Right ventricle myocardium superior (tissue), 1 donor: ENCODE measurements around the gene IL16. TPM values are rescaled to one million over a fixed set of nuclear protein-coding genes. Genes with fewer than 3 reads are reported as not detected.

Experiments
- ATAC-seq: fragments of 200-7000 bp; cut with Tn5 transposase; one replicate; pipeline ENCODE4 v1.9.1; 2020; ENCODE audit warnings: mild to moderate bottlenecking; ENCODE audit not compliant: poor library complexity
- DNase-seq: peaks from one replicate; pipeline ENCODE4 v3.0.0-alpha.2; 2020
- intact Hi-C: fragments of 100-400 bp; cut with DNase I; formaldehyde crosslinking; loops from one replicate; pipeline ENCODE4 v1.11.2; 2022
- total RNA-seq: library from RNA; stranded (reverse); fragmentation: NEBNext Ultra II Directional; extraction: Animal tissue kit (Norgen Biotek cat#: 25700); gene quantifications from one replicate; pipeline ENCODE4 v1.2.1, GENCODE V29; 2021
- donor health status: DM: no; HTN: yes; CAD: no; lungs with severe emphysema.

IL16 gene
- total RNA-seq, 1 donor from 2014 or later, result 2.7 TPM

GRCh38 chr15:81297147-81297572 lies 100.5 kb downstream of the IL16 start:
- ATAC-seq, result no peak
- DNase-seq, result no peak
- intact Hi-C loops, result no loop called here

DNA sequence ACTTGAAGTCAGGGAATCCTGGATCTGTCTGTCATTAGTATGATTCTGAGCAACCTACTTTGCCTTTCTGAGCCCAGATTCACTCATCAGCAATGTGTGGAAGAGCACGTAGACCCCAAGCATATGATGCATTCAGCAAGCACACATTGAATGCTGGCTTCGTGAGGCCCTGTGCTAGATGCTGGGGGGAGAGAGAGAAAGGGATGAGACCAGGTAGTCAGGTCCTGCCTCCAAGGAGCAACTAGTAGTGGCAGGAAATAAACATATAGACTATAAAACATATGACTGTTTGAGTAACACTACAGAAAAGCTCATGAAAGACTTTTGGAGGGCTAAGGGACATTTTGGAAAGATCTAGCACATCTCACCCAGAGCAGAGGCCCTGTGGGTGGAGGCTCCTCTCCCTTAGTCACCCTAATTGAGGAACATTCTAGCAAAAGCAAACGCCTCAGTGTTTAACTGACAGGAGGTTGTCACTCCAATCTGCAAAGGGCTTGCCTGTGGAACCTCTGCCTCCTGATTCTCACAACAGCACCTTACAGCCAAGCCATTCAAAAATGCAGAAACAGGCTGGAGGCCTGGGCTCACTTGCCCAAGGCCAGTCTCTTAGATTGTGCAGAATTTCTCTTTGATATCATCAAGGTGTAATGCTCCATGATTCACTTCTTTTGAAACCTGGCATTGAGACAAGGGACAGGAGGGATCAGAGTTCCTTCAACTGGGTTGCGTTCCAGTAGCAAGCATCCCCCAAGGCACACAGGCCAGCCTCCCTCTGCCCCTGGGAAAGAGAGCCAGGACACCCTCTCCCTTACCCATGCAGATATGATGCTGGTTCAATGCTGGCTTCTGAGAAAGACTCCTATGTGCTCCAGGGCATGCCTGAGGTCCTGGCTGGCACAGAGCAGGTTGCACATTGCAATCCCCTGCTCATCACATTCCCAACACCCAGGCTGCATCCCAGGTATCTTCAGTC lies 101.2 kb downstream of the IL16 start:
- intact Hi-C loops, result no loop called here
- DNase-seq (no peak), ATAC-seq (no peak)

GRCh38 chr15:81298611-81299010 lies 101.9 kb downstream of the IL16 start:
- intact Hi-C loops, result no loop called here
- no peak for ATAC-seq
- DNase-seq, result no peak

DNA sequence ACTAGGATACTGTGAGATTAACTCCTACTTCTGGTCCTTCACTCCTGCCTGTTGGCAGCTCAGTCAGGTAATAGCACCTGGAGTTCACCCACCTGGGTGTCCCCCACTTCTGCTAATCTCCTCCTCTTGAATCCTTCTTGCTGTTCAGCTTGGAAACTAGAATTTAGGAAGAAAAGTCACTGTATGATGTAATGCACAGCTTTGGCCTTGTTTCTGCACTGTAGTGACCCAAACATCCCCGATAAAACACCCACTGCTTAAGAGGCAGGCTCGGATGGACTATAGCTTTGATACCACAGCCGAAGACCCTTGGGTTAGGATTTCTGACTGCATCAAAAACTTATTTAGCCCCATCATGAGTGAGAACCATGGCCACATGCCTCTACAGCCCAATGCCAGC lies 102.5 kb downstream of the IL16 start:
- no peak for ATAC-seq
- intact Hi-C loops, result no loop called here
- no peak for DNase-seq

- DNase-seq (no peak), ATAC-seq (no peak)
- intact Hi-C loops, result no loop called here
Measured at GRCh38 chr15:81299630-81300273, 103.1 kb downstream of the IL16 start.

- intact Hi-C loops, result no loop called here
- no peak for ATAC-seq
- DNase-seq, result no peak
Measured at GRCh38 chr15:81301385-81301784, 104.7 kb downstream of the IL16 start.

DNA sequence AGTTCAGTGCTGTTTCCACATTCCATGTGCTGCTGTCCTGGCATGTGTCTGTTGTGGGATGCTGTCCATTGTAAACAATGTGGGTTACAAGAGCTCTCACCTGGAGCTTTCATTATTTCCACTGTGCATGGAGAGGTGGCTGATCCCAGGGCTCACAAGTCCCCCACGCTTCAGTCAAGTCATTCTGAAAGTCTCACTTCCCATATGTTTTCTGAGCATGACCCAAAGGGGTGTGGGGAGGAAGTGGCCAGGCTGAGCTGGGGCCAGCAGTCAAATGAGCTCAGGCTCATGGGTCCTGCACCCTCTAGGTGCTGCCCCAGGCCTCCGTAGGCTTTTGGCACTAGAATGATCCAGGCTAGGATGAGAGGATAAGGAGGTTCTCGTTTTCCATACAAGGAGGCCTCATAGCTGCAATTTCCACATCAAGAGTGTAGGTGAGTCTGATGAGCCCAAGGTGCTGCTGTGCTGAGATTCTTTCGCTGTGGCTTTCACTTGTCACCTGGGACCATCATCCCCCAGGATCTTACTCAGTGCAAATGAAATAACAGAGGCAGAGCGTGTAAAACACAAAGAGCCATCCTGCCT lies 105.2 kb downstream of the IL16 start:
- intact Hi-C loops, result no loop called here
- ATAC-seq (peak; percentile 64), DNase-seq (no peak)

DNA sequence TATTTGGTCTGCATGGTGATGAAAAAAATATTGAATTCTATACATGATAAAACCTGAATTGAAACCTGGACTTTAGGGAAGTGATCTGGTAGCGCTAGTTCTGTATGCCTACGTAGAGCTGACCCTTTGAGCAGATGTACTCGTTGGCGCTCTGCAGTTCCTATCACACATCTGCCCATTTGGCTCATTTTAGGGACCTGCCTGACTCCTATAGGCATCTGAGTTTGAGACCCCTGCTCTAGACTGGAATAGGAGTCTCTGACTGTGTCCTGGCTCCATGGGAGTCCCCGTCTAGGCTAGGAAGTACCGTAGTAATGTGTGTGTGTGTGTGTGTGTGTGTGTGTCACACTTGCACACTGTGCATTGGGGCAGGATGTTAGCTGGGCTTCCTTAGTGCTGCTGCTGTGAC lies 106.0 kb downstream of the IL16 start:
- DNase-seq (no peak), ATAC-seq (peak; percentile 39)
- intact Hi-C loops, result no loop called here

DNA sequence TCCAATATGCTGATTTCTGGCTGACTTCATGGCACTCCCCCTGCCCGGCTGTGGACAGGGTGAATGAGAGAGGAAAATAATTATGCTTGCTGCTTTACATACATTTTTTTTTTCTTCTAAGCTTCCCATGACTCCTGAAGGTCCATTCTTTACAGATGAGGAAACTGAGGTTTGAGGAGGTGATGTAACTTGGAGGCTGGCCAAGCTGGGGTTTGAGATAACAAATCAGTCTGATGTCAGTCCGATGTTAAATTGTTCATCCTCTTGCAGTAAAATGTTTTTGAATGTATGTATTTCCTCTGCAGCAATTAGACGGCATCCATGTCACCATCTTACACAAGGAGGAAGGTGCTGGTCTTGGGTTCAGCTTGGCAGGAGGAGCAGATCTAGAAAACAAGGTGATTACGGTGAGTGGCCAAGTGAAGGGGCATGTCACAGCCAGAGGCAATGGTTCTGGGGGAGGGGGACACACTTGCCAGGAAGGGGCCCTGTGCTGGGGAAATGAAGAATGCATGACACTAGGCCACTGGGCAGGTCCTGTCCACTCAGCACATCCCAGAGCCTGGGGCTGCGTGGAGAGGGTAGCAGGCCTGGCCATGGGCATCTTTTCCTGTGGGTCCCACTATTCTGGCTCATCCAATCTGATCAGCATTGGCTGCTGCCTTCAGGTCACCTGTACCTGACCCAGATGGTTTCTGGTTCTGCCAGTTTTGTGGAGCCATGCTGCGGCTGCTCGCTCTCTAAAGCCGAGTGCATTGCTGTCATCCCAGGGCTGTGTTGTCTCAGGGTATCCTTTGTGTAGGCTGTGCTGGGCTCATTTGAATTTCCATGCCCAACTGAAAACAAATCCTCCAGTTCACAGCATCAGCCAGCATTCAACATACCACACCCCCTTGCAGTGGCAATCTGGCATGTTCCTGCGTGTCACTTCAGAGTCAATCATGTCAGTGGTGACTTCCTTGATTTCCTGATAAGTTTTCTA lies 106.9 kb downstream of the IL16 start:
- DNase-seq (no peak), ATAC-seq (no peak)
- intact Hi-C loops, result no loop called here

DNA sequence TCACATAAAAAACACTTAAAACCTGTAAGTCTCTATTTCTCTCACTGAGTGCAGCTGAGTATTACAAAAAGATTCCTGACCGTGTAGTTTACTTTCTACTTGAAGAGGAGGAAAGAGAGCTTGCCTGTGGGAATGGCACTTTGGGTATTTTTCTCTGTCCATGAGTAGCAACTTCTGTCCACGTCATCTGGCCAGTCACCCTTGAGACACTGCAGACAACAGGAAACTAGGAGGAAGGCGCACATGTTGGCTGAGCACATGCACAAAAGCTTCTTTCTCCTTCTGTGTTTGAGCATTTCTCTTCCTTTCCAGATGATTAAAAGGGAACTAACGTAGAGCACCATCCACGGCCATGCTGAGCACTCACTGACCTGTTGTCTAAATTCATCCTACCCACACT lies 107.5 kb downstream of the IL16 start:
- peak; percentile 72 for ATAC-seq
- peak; percentile 61 for DNase-seq
- intact Hi-C loops, result no loop called here

DNA sequence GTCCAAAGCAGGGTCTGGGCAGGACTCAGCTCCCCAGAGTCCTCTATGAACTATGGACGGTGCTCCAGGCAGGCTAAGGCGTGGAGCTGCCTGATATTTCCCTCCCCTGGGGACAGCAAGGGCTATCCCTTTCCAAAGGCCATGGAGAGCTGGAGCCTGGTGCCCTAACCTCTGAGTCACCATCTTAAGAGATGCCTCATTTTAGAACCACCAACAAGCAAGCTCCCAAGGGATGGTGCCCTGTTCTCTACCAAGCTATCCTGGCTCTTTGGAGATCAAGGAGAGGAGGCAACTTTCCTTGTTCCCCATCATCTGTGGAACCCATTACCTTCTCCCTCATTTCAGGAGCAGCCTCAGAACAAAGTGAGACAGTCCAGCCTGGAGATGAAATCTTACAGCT lies 111.6 kb downstream of the IL16 start:
- DNase-seq (no peak), ATAC-seq (no peak)
- intact Hi-C loops, result no loop called here

DNA sequence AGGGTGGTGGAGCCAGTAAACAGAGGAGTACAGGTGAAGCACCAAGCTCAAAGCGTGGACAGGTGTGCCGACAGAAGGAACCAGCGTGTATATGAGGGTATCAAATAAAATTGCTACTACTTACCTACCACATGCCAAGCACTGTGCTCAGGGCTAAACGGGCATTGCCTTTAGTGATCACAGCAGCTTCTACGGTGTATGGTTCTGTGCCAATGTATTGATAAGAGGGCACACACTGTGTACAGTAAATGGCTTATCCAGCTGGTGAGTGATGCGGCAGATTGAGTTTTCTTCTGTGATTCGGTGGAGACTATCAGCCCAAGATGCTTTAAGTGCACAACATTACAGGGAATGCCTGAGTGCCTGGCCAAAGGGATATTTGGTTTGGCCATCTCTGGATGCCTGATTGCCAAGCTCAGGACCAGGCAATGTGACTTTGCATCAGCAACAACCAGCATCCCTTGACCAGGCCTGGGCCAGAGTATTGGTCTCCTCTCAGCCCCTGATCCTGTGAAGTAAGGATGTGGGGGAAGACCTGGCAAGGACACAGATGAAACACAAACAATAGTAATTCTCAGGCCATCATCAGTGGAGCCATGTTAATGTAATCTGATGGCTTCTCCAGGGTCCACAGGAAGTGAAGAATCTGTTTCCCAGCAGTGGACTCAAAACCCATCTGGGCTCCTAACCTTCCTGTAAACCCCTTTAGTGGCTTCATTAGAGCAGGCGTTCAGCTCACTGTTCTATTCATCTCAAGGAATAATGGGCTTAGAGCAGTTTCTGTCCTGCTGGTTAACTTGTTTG lies 113.2 kb downstream of the IL16 start:
- no peak for DNase-seq
- ATAC-seq, result no peak
- intact Hi-C loops, result no loop called here

DNA sequence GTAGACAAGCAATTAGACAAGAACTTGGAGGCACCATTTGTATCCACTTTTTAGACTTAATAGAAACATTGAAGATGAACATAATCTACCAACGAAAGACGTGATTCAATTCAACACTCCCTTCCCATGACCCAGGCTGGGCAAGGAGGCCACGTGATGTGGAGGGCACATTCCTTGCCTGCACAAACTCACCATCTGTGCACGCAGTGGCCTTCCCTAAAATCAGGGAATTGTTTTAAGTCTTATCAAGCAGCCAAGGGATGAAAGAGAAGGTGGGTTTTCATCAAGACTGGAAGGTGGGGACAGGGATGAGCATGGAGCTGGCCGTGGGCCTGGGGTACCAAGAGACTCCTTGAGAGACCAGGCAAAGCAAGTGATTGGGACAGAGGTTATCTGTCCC lies 113.8 kb downstream of the IL16 start:
- ATAC-seq (no peak), DNase-seq (no peak)
- intact Hi-C loops, result no loop called here

DNA sequence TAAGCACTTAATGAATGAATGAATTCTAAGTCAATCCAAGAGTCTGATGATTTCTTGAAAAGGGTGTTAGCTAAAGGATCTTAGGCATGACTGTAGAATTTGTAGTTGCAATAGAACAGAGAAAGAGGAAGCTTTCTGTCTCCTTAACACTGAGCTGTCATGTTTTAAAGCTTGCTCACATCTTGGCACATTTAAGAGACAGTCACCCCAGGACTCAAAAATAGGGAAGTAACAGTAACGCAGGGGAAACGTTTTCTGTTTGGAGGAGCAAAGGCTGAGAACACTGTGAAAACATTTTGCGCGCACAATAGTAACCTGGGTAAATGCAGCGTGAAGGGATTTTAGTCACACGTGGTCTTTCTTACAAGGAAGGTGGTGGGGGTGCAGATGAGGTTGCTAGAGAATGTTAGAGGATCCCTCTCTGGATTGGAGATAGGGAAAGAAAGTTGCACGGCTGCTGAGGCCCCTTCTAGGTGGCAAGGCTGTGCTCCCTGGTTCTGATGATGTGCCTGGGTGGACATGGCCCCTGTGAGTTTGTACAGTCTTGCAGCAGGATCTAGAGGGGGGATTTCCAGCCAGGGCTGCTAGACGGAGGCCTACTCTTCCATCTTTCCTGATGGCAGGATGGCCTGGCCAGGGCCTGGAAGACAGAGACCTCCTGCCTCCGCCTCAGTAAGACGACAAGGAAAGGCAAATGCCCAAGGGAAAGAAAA lies 115.2 kb downstream of the IL16 start:
- intact Hi-C loops, result no loop called here
- ATAC-seq, result peak; percentile 34
- DNase-seq, result no peak

DNA sequence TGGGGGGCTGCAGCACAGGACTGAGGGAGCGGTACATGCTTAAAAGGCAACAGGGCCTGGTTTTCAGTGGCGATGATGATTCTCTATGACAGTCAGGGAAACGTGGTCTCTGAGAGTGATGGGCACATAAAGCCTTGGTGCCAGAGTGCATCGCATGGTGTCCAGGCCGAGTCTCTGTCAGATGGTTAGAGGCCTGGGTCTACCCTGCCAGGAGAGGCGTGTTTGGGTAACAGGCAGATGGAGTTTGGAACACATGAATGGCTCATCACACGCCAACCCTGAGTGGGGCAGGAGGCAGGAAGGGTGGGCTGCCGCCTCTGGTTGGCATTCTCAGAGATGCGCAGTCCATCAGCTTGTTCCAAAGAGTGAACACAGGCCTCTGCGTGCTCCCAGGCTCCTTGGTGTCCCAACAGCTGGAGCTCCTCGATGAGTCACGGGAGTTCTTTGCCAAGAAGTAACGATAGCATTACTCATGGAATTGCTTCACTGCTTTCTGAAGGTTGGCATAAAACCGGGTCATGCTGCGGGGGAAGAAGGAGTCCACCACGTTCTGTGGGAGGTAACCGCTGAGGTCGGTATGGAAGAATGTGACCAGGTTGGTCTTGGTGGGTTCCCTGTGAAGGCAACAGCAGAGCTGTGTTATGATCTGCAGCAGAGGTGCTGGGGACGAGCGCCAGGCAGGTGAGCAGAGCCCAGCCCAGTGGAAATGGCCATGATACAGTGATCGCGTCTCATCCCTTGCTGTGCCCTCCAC lies 116.3 kb downstream of the IL16 start:
- DNase-seq (peak; percentile 79), ATAC-seq (peak; percentile 81)
- intact Hi-C loops, result no loop called here

DNA sequence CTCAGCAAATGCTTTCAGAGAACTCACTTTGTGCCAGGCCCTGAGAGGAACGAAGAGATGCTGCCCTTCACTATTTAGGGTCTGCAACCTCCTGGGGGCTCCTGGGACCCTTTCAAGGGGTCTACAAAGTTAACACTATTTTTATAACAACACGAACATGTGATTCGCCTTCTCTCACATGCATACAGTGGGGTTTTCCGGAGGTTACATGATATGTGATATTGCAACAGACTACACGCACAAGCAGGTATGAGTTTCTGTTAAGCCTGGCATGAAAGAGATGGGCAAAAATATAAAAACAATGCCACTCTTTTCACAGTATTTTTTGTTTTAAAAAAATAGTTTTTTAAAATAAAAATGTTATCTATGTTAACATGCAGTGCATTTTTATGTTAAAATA lies 117.0 kb downstream of the IL16 start:
- intact Hi-C loops, result no loop called here
- ATAC-seq, result no peak
- no peak for DNase-seq

- no peak for ATAC-seq
Measured at GRCh38 chr15:81314378-81314777, 117.7 kb downstream of the IL16 start.

More at GRCh38 chr15:81314378-81314777, 117.7 kb downstream of the IL16 start:
- DNase-seq, result no peak
- intact Hi-C loops, result no loop called here
